ENCODE measurements around the gene SLC66A1.
A peak's percentile ranks its signal among the peaks of the same experiment; 100 is the strongest.

- TF ChIP-seq CTCF (IDR thresholded peaks at IDR 0.05) (peak; percentile 68 to 92 (median 91)), POLR2A (IDR thresholded peaks at IDR 0.05) (peak; percentile 7)
Measured at GRCh38 chr1:19344372-19344810, 32.3 kb downstream of the SLC66A1 start.
